Uterus (tissue), 2 donors: ENCODE measurements around the gene CHAF1A.

ENCODE experiments used
- POLR2A ChIP-seq, 2 donors: fragments of 450-650 bp; IDR thresholded peaks; one replicate each; pipeline ENCODE4 v1.6.1; 2016; ENCODE audit warnings: antibody characterized with exemption in 2 of 2, mild to moderate bottlenecking in 1 of 2, moderate library complexity in 1 of 2
- TF ChIP-seq, protein P1 (sequence below), 4 experiments: fragments of 200-600 bp in 2 of 4; fragments of 450-650 bp in 2 of 4; sonication (generic) in 2 of 4; IDR thresholded peaks; one replicate each; pipeline ENCODE4 v1.5.1; 2016 to 2019; ENCODE audit warnings: antibody characterized with exemption in 4 of 4, mild to moderate bottlenecking in 2 of 4, moderate library complexity in 1 of 4

DNA sequence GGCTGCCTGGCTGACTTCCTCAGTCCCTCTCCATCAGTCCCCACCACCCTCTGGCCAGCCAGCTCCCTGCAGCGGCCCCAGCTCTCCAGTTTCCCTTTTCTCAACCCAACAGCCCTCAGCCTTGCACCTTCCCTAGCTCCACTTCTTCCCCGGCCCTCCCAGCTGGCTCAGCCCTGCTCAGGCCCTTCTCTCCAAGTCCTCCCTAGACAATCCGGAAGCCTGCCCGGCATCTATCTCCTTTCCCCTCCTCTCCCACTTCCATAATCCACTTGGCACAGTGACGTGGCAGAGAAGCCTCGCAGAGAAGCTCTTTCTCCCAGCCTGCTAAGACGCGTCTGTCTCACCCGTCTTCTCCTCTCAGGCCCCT is 54.0 kb downstream of the CHAF1A start:
- TF ChIP-seq, protein P1, sequence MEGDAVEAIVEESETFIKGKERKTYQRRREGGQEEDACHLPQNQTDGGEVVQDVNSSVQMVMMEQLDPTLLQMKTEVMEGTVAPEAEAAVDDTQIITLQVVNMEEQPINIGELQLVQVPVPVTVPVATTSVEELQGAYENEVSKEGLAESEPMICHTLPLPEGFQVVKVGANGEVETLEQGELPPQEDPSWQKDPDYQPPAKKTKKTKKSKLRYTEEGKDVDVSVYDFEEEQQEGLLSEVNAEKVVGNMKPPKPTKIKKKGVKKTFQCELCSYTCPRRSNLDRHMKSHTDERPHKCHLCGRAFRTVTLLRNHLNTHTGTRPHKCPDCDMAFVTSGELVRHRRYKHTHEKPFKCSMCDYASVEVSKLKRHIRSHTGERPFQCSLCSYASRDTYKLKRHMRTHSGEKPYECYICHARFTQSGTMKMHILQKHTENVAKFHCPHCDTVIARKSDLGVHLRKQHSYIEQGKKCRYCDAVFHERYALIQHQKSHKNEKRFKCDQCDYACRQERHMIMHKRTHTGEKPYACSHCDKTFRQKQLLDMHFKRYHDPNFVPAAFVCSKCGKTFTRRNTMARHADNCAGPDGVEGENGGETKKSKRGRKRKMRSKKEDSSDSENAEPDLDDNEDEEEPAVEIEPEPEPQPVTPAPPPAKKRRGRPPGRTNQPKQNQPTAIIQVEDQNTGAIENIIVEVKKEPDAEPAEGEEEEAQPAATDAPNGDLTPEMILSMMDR (IDR thresholded peaks at IDR 0.05) = no peak
- TF ChIP-seq POLR2A (IDR thresholded peaks at IDR 0.05) = no peak
